Mesothelial cell of epicardium (in vitro differentiated cells): ENCODE data around the gene FOXO3. TPM values are rescaled to one million over a fixed set of nuclear protein-coding genes. Genes with fewer than 3 reads are reported as not detected.

Experiments used
- DNase-seq, 2 experiments: peaks; one replicate each; pipeline ENCODE4 v3.0.0; 2021; ENCODE audit warnings: low spot score in 2 of 2; ENCODE audit not compliant: unreplicated experiment in 2 of 2
- H3K27ac Mint-ChIP-seq: 2 replicates; pipeline ENCODE4 v1.8.0; 2021; ENCODE audit warnings: mixed read lengths
- H3K27me3 Mint-ChIP-seq: 2 replicates; pipeline ENCODE4 v1.8.0; 2021; ENCODE audit warnings: low read depth, mixed read lengths
- H3K36me3 Mint-ChIP-seq: 2 replicates; pipeline ENCODE4 v1.8.0; 2021; ENCODE audit warnings: mixed read lengths
- H3K4me1 Mint-ChIP-seq: 2 replicates; pipeline ENCODE4 v1.8.0; 2021; ENCODE audit warnings: mixed read lengths
- H3K4me3 Mint-ChIP-seq: 2 replicates; pipeline ENCODE4 v1.8.0; 2021; ENCODE audit warnings: mild to moderate bottlenecking, moderate library complexity, mixed read lengths
- H3K9me3 Mint-ChIP-seq: 2 replicates; pipeline ENCODE4 v1.8.0; 2021; ENCODE audit warnings: mixed read lengths
- total RNA-seq: library from RNA; stranded (reverse); gene quantifications from 3 replicates; pipeline ENCODE4 v1.2.1, GENCODE V29; 2021
- TF ChIP-seq, protein P1 (sequence below): fragments of 200-600 bp; sonication (generic); IDR thresholded peaks from one replicate; pipeline ENCODE4 v1.5.0; 2021; ENCODE audit warnings: antibody characterized with exemption; ENCODE audit not compliant: unreplicated experiment

FOXO3 gene
- total RNA-seq, 1 donor from 2014 or later = 58.3 TPM

DNA sequence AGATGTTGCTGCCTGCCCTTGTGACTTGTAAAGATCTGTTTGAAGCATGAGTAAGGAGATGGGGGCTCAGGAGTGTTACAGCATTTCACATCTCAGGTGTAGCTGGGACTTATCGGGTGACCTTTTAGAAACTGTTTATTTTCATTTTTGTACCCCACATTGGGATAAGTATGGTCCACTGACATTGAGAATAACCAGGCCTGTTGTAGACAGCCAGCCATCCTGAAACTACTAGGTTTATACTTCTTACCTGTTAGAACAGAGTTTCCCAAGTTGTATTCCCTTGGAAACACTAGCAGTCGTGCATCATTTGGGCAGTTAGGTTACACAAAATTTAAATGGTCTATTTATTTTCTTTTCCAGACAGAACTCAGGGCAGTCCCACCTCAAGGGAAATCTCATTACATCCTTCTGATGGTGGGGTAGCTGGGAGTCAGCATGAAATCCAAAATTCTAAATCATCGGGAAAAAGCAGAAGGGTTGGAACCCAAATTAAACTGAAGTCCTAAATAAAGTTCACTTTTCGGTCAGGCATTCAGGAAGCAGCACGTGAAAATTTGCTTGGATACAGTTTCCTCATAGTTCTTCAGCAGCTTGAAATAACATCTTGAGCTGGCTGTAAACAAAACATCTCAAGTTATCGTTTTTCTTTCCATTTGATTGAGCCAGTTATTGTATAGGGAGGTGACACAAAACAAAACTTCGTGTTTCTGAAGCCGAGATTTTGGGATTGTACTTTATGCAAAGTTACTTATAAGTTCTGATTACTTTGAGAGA, 30.5 kb downstream of the FOXO3 start:
- Mint-ChIP-seq H3K4me3 (no peak overlapping the region), H3K4me1 (peaks cover 84% of the 10 kb centered on the region), H3K36me3 (no peaks in the 10 kb centered on the region), H3K27ac (peak overlapping the region; percentile 65), H3K27me3 (no peaks in the 10 kb centered on the region), H3K9me3 (no peaks in the 10 kb centered on the region)
- no peak for DNase-seq
- TF ChIP-seq, protein P1, sequence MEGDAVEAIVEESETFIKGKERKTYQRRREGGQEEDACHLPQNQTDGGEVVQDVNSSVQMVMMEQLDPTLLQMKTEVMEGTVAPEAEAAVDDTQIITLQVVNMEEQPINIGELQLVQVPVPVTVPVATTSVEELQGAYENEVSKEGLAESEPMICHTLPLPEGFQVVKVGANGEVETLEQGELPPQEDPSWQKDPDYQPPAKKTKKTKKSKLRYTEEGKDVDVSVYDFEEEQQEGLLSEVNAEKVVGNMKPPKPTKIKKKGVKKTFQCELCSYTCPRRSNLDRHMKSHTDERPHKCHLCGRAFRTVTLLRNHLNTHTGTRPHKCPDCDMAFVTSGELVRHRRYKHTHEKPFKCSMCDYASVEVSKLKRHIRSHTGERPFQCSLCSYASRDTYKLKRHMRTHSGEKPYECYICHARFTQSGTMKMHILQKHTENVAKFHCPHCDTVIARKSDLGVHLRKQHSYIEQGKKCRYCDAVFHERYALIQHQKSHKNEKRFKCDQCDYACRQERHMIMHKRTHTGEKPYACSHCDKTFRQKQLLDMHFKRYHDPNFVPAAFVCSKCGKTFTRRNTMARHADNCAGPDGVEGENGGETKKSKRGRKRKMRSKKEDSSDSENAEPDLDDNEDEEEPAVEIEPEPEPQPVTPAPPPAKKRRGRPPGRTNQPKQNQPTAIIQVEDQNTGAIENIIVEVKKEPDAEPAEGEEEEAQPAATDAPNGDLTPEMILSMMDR = no peak

DNA sequence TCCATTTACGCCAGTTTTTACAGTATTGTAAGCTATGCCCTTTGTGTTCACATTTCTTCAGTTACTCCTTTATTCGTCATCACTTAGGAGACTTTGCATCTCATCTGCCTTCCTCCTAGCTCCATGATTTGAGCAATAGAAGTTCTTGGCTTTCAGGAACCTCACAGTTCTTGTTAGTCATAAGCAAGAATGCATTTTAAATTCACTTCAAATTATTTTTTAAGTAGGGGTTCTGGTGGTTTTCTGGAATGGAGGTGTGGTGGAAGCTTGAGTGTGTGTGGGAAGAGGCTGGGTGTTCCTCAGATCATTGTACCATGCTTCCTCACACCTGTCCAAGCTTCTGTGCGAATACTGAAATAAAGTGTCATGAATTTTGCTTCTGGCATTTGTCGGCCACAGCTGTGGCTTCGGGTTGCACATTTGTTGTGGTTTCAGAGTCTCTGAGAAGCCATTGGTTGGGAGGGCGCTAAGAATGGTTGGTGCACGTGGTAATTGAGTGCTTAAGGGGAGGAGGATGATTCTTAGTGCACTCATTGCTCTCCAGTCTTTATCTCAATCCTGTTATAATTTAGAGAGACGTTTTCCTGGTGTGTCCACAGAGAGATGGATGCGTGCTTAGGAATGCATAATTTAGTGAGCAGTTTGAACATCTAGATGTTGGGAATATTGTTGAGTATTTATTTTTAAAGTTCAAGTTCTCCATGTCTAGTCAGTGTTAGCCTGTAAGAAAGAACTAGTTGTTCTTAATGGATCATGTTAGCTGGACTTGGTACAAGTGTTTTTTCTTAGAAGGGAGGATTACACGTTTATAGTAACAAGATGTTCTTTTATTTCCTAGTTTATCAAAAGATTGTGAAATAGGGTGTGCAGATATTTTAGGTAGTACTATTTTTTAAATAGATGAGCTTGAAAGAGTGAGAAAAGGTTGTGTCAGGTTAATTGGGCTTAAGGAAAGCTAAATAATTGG, 31.9 kb downstream of the FOXO3 start:
- TF ChIP-seq, protein P1 = no peak
- H3K36me3 Mint-ChIP-seq = no peaks in the 10 kb centered on the region
- no peak for DNase-seq
- no peaks in the 10 kb centered on the region for H3K27me3 Mint-ChIP-seq
- H3K27ac Mint-ChIP-seq = peak overlapping the region; percentile 78
- H3K4me1 Mint-ChIP-seq = peaks cover 84% of the 10 kb centered on the region
- H3K9me3 Mint-ChIP-seq = no peaks in the 10 kb centered on the region
- H3K4me3 Mint-ChIP-seq = no peak overlapping the region

DNA sequence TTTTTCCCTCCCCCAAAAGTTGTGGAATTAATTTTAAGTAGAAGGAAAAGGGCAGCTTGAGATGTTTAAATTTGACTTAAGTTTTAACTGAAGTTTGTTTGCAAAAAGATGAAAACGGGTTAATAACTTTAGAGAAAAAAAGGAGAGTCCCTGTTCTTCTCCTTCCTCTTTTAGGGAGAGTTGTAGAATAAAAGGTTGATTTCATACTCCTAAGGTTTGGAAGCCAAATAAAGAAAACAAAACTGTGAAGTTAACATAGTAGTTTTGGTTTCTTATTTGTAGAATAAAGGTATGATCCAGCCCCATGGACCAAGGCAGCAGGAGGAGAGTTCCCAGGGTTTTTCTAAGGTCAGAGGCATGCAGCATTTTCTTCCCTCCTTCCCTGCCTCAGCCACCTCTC, 33.4 kb downstream of the FOXO3 start:
- no peak for DNase-seq
- H3K27ac Mint-ChIP-seq = no peak overlapping the region
- H3K4me1 Mint-ChIP-seq = peaks cover 84% of the 10 kb centered on the region
- H3K4me3 Mint-ChIP-seq = no peak overlapping the region
- TF ChIP-seq, protein P1 = no peak
- H3K36me3 Mint-ChIP-seq = no peaks in the 10 kb centered on the region
- no peaks in the 10 kb centered on the region for H3K9me3 Mint-ChIP-seq
- no peaks in the 10 kb centered on the region for H3K27me3 Mint-ChIP-seq

DNA sequence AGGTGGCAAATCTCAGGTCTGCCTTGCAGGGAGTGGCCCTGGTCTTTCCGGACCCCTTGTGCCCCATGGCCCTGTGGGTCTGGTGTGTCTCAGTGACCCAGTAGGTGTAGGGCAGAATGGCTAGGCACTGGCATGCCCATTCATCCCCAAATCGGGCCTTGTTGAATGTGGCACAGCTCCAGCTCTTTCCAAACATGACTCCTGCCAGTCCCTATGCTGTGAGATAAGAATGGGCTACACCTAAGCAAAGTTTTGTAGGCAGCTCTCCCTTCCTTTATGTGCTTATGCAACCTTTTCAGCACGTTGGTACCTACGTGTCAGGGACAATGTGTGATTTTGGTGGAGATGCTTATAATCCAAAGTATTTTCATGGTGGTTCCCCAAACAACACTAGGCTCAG, 33.9 kb downstream of the FOXO3 start:
- TF ChIP-seq, protein P1 = no peak
- DNase-seq = no peak
- Mint-ChIP-seq H3K27me3 (no peaks in the 10 kb centered on the region), H3K36me3 (no peaks in the 10 kb centered on the region), H3K9me3 (no peaks in the 10 kb centered on the region), H3K27ac (no peak overlapping the region), H3K4me3 (no peak overlapping the region), H3K4me1 (peaks cover 84% of the 10 kb centered on the region)

DNA sequence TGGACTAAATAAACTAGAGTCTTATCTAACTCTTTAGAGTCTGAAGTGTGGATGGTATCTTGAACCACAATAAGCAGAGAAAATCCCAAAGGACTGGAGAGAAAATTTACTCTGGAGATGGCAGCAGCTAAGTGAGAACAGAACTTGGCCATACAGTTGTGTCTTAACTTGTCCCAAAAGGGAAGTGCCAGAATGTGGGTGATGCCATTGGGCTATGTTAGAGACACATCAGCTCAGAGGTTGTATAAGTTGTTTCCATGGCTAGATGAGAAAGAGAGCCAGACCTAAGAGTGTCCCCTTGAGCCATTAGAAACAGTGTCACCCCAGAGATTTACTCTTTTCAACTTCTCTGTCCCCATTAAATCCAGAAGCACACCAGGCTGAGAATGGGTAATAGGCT, 36.2 kb downstream of the FOXO3 start:
- TF ChIP-seq, protein P1 = no peak
- DNase-seq = no peak
- H3K36me3 Mint-ChIP-seq = peaks cover 2% of the 10 kb centered on the region
- no peaks in the 10 kb centered on the region for H3K27me3 Mint-ChIP-seq
- H3K4me3 Mint-ChIP-seq = no peak overlapping the region
- peaks cover 66% of the 10 kb centered on the region for H3K4me1 Mint-ChIP-seq
- H3K27ac Mint-ChIP-seq = peak overlapping the region; percentile 22
- H3K9me3 Mint-ChIP-seq = no peaks in the 10 kb centered on the region
